Measurements from ENCODE around the gene CD58.

The CD58 gene

DNA sequence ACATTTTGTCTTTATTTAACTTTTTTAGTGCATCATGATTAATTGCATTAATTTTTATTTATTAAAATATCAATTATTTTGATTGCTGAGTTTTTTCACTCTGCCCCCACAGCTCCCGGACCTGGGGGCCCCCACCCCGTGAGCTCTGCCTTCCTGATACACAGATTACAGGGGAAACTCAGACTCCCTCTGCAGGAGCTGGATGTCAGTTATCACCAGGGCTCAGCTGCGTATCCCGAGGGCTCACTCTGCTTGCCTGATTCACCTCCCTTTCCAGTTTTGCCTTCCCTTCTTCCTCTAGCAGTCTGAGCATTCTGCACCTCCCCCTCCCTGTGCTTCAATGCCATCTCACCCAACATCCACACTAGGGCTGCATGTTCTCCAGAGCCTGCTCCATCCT is 99.6 kb downstream of the CD58 start:
- DNase-seq (ENCODE audit: low read depth) = no peak

DNA sequence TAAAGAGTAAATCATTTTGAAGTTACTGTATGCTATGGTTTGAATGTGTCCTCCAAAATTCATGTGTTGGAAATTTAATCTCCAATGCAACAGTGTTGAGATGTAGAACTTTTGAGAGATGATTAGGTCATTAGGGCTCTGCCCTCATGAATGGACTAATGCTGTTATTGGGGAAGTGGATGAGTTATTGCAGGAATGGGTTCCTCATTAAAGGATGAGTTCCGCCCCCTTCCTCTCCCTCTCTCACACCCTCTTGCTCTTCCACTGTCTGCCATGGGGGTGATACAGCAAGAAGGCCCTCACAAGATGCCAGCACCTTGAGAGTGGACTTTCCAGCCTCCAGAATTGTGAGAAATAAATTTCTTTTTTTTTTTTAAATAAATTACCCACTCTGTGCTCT is 100.2 kb downstream of the CD58 start:
- no peak for DNase-seq (ENCODE audit: low read depth)

DNA sequence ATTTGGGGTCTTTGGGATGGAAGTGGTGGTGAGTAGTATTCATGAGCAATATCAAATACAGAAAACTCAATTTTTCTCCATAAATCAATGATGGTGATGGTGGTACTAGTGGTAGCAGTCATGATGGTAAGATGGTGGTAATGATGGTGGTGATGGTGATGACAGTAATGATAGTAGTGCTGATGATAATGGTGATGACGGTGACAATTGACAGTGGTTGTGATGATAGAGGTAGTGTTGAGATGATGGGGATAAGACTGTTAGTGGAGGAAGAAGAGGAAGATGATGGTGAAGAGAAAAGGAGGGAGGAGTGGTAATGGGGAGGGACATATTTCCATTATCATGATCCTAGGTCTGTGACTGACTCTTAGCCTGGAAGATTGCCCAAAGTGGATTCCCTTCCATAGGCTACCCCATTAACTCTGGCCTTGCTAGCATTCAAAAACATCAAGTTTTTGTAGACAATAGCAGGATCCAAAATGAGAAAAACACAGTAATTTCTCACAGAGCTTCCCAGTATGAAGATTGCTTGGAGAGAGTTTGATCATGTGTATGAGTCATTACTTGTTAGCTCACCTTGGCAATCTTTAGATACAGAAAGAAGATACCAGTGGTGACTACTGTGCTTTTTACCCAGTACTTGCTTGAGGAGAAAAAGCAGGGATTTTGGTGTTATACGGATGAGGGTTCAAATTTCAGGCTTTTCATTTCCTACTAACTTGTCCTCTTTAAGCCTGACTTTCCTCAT is 103.8 kb downstream of the CD58 start:
- no peak for DNase-seq (ENCODE audit: low read depth)

DNA sequence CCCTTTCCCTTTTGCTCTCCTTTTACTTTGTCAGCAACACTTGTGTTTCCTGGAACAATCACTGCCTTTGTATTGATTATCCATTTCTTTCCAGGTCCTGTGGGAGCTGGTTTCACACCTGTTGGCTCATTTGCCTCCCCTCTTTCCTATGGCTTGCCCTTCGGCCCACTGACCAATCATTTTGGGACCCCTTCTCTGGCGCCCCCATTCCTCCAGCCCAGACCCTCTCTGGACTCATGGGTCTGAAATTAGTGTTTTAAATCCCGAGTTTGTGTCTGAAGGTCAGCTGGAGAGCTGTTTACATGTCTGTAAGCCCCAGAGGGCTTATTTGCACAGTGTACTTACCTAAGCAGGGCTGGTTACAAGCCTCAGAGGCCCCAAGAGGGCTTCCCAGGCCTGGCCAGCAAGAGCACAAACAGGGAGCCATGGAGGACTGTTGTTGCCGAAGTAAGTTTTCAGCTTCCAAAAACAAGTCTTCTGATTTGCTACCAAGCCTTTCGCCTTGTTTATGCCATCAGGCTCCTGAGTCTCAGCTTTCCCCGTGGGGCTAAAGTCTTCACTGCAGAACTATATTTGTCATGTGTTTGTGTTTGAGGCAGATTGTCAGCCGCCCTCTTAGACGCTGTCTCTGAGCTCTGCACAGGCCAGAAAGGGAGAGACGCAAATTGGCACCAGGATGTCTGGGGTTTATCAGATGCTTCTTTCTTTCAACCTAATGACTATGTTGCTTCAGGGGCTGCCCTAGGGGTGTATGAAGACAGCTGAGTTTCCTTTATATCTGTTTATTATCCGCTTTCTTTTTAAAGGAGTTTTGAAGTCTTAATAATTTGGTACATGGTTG is 104.8 kb downstream of the CD58 start:
- no peak for DNase-seq (ENCODE audit: low read depth)

DNA sequence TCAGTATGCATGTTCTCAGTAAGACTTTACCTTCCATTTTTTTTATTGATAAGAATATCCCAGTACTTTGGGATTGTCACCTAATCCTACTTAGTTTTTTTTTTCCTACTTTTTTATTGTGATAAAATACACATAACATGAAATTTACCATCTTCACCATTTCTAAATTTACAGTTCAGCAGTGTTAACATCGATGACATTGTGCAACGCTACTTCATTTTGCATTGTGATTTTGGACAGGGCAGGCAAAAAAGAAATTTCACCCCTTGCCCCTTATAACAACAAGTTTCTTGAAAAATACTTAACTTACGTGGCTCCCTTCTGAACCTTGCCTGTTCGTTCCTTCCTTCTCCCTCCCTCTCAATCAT is 105.4 kb downstream of the CD58 start:
- no peak for DNase-seq (ENCODE audit: low read depth)

All from stromal cell of bone marrow (primary cell).